PC-3 (cell line): ENCODE data around the gene MYO3B.

Source experiments
- CTCF ChIP-seq: fragments of 300-600 bp; sonication (generic); conservative IDR thresholded peaks from 2 replicates; pipeline ENCODE4 v1.5.1; 2017; ENCODE audit warnings: antibody characterized with exemption, low read depth, mild to moderate bottlenecking, low read length
- EZH2 ChIP-seq: fragments of 300-600 bp; sonication (generic); IDR thresholded peaks from one replicate; pipeline ENCODE4 v1.6.1; 2017; ENCODE audit warnings: antibody characterized with exemption, mild to moderate bottlenecking, low read length; ENCODE audit not compliant: unreplicated experiment
- EZH2phosphoT487 ChIP-seq: fragments of 300-600 bp; sonication (generic); IDR thresholded peaks from 2 replicates; pipeline ENCODE4 v1.6.1; 2018; ENCODE audit warnings: mild to moderate bottlenecking, antibody characterized with exemption, low read length, borderline replicate concordance

GRCh38 chr2:170386554-170386953 is 208.6 kb downstream of the MYO3B start:
- TF ChIP-seq EZH2phosphoT487: no peak
- TF ChIP-seq CTCF: no peak
- no peak for TF ChIP-seq EZH2
